Right lobe of liver (tissue), 6 donors: ENCODE results near the gene DCC. TPM values are rescaled to one million over a fixed set of nuclear protein-coding genes. Genes with fewer than 3 reads are reported as not detected.

ENCODE experiments used
- ATAC-seq, 4 donors: fragments of 200-7000 bp; cut with Tn5 transposase; one replicate each; pipeline ENCODE4 v1.9.1; 2020; ENCODE audit warnings: mild to moderate bottlenecking in 4 of 4, moderate library complexity in 4 of 4
- DNase-seq, 3 donors: peaks; one replicate each; pipeline ENCODE4 v3.0.0-alpha.2; 2020
- H3K27ac ChIP-seq, 3 donors: fragments of 200-600 bp; one replicate each; pipeline ENCODE4 v1.8.0; 2022
- H3K27me3 ChIP-seq, 2 donors: fragments of 200-600 bp; one replicate each; pipeline ENCODE4 v1.8.0; 2022
- H3K36me3 ChIP-seq, 4 donors: fragments of 200-600 bp; sonication (generic) in 1 of 4; one replicate each; pipeline versions ENCODE4 v1.5.1 to v1.8.0; 2017 to 2022; ENCODE audit warnings: control low read depth in 1 of 4
- H3K4me1 ChIP-seq, 4 donors: fragments of 200-600 bp; sonication (generic) in 1 of 4; one replicate each; pipeline versions ENCODE4 v1.5.1 to v1.8.0; 2017 to 2022; ENCODE audit warnings: control low read depth in 1 of 4
- H3K4me3 ChIP-seq, 3 donors: fragments of 200-600 bp; one replicate each; pipeline ENCODE4 v1.8.0; 2022
- H3K9me3 ChIP-seq, 4 donors: fragments of 200-600 bp; sonication (generic) in 1 of 4; one replicate each; pipeline versions ENCODE4 v1.5.1 to v1.8.0; 2017 to 2022; ENCODE audit warnings: control low read depth in 1 of 4
- POLR2A ChIP-seq: fragments of 450-650 bp; IDR thresholded peaks from one replicate; pipeline ENCODE4 v1.6.1; 2017; ENCODE audit warnings: antibody characterized with exemption, mild to moderate bottlenecking
- WGBS: methylation state at CpG from one replicate; pipeline ENCODE4 v1.1.6; 2018; ENCODE audit warnings: low coverage, low lambda C conversion rate; ENCODE audit not compliant: insufficient coverage; ENCODE audit errors: missing lambda C conversion rate; 5-methylcytosine and 5-hydroxymethylcytosine counted together
- intact Hi-C, 2 donors: fragments of 100-400 bp; cut with DNase I; formaldehyde crosslinking; loops; one replicate each; pipeline versions ENCODE4 v1.11.2 to v1.14.1; 2022
- total RNA-seq, 6 experiments: library from RNA; depleted of rRNA in 2 of 6; stranded (reverse); fragments of >200 nt in 2 of 6; fragmentation: NEBNext Ultra II Directional in 3 of 6; extraction: Animal tissue kit (Norgen Biotek cat#: 25700) in 3 of 6; gene quantifications; one replicate each; pipeline versions ENCODE4 v1.1.0 to v1.2.4, GENCODE V29; 2016 to 2023
- TF ChIP-seq, protein P1 (sequence below), 4 donors: fragments of 200-600 bp in 3 of 4; fragments of 450-650 bp in 1 of 4; IDR thresholded peaks; one replicate each; pipeline versions ENCODE4 v1.5.1 to v1.8.0; 2016 to 2022; ENCODE audit warnings: antibody characterized with exemption in 4 of 4, mild to moderate bottlenecking in 2 of 4
- donor health status: DM: no; HTN: yes; CAD: no.
- donor health status: DM: no; HTN: no; CAD: no.
- donor health status: DM: no; HTN: no; CAD: no.
- donor health status: DM: no; HTN: yes; CAD: no.
- donor health status: DM: no; HTN: yes; CAD: no.

DCC gene
- total RNA-seq, 6 experiments from 2014 or later: 0.06 TPM; not detected in 5

DNA sequence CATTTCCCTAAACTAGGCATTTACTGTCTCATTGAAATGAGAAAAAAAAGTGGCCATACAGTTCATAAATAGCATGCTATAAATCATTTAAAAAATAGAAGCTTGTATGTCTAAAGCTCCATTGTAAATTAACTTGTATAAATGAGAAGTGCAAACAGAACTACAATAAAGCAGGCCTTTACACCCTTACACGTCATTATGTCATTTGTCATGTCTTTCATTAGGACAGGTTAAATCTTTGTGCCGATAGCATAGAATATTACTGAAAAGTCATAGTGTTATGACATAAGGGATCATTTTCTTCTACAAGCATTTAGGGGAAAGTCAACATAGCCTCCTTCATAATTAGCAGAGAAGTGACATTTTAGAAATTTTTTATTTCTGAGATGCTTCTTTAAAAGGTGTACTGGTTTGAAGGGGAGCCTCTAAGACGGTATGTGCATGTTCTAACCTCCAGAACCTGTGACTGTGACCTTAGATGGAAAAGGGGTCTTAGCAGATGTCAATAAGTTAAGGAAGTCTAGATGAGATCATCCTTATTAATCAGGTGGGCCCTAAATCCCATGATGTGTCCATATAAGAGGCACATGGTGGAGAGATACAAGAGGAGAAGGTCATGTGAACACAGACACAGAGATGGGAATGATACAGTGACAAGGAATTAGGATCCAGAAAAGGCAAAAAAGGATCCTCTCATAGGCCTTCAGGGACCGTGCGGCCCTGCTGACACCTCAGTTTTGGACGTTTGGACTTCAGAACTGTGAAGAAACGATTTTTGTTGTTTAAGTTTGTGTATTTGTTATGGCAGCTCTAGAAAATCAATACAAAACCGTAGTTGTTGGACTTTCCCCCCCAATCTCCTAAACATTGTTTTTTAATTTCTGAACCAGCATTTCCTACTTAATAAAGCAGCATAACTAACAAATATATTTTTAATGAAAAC is 1020.8 kb downstream of the DCC start:
- no peak overlapping the region for H3K27ac ChIP-seq
- ATAC-seq (peak in 2 of 4 donors; percentile 59 to 71), DNase-seq (no peak)
- intact Hi-C loops: no loop called here
- H3K4me1 ChIP-seq: peaks cover 0 to 7% (median 0%) of the 10 kb centered on the region in 4 donors
- H3K4me3 ChIP-seq: no peak overlapping the region
- H3K27me3 ChIP-seq: no peaks in the 10 kb centered on the region
- WGBS: 49% methylated on average over 8 of the region's 8 CpGs
- TF ChIP-seq POLR2A: no peak
- TF ChIP-seq, protein P1, sequence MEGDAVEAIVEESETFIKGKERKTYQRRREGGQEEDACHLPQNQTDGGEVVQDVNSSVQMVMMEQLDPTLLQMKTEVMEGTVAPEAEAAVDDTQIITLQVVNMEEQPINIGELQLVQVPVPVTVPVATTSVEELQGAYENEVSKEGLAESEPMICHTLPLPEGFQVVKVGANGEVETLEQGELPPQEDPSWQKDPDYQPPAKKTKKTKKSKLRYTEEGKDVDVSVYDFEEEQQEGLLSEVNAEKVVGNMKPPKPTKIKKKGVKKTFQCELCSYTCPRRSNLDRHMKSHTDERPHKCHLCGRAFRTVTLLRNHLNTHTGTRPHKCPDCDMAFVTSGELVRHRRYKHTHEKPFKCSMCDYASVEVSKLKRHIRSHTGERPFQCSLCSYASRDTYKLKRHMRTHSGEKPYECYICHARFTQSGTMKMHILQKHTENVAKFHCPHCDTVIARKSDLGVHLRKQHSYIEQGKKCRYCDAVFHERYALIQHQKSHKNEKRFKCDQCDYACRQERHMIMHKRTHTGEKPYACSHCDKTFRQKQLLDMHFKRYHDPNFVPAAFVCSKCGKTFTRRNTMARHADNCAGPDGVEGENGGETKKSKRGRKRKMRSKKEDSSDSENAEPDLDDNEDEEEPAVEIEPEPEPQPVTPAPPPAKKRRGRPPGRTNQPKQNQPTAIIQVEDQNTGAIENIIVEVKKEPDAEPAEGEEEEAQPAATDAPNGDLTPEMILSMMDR (IDR thresholded peaks at IDR 0.05): no peak
- H3K36me3 ChIP-seq: no peaks in the 10 kb centered on the region
- no peaks in the 10 kb centered on the region for H3K9me3 ChIP-seq

DNA sequence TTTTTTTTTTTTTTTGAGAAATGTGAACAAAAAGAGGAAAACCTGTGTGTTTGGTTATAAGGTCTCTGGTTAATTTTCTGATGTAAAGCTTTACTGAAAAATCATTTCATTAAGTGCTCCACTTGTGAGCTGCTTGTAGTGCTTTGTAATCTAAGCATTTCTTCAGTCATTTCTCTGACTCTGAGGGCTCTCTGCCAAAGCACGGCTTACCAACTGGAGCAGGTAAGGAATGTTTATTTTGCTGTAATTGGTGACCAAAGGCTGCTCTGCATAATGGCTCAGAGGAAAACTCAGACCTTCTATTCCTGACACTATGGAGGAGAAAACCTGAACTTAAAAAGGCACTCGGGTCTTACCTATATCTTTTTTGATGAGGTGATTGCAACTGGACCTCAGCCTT is 1035.6 kb downstream of the DCC start:
- H3K9me3 ChIP-seq: no peaks in the 10 kb centered on the region
- intact Hi-C loops: no loop called here
- H3K4me3 ChIP-seq: no peak overlapping the region
- TF ChIP-seq POLR2A: no peak
- TF ChIP-seq, protein P1 (IDR thresholded peaks at IDR 0.05): no peak
- no peak overlapping the region for H3K27ac ChIP-seq
- ATAC-seq (peak in 2 of 4 donors; percentile 56 to 94), DNase-seq (peak in 2 of 3 donors; percentile 51 to 71)
- 29% methylated on average over 2 of the region's 2 CpGs for WGBS
- no peaks in the 10 kb centered on the region for H3K4me1 ChIP-seq
- no peaks in the 10 kb centered on the region for H3K27me3 ChIP-seq
- no peaks in the 10 kb centered on the region for H3K36me3 ChIP-seq

DNA sequence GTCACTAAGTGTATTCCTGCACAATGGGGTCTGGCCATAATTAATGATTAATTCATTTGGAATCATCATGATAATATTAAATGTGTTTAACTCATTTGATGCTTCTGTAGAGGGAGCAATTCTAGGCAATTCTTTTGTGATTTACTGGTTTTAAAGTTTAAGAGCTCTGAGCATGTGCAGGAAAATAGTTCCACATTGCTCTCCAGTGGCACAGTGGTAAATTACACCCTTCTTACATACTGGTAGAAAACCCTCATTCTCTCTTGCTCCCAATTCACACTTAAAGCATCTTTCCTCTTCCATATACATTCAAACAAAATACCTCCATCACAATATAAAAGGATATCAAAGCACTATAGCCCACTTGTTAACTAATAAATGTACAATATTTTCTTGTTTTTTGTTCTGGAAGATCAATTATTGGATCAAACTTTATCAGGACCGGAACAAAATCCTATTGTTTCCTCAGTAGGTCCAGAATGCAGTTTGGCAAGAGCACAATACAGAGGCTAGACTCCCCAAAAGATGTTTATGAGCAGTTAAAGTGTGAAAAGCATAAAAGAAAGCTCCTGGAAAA is 1040.2 kb downstream of the DCC start:
- Histone ChIP-seq H3K27ac (no peak overlapping the region), H3K9me3 (no peaks in the 10 kb centered on the region), H3K27me3 (no peaks in the 10 kb centered on the region), H3K4me1 (no peaks in the 10 kb centered on the region), H3K36me3 (no peaks in the 10 kb centered on the region), H3K4me3 (no peak overlapping the region)
- TF ChIP-seq, protein P1 (IDR thresholded peaks at IDR 0.05): peak; percentile 17 to 70 (median 46)
- no peak for TF ChIP-seq POLR2A
- intact Hi-C loops: no loop called here
- DNase-seq: no peak
- WGBS: 94% methylated on average over 1 of the region's 1 CpG
- peak in 2 of 4 donors; percentile 51 to 82 for ATAC-seq

DNA sequence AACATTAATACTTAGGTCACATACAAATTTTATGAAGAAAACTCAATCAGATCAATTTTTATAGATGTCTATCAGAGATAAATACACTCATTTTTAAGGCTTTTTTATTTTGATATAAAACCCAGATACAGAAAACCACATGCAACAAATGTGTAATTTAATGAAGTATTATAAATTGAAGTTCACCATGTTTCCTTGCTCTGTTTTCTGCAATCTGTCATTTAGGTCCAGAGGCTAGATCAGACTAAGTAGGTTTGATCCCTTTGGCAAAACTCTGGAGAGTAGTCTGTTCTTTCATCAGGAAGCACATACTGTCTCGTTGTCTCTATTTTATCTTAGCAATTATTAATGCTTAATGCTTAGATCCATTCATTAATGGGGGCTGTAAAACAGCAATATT is 1042.9 kb downstream of the DCC start:
- intact Hi-C loops: no loop called here
- no peaks in the 10 kb centered on the region for H3K36me3 ChIP-seq
- WGBS: 20% methylated on average over 1 of the region's 1 CpG
- H3K27ac ChIP-seq: no peak overlapping the region
- H3K27me3 ChIP-seq: no peaks in the 10 kb centered on the region
- DNase-seq: no peak
- H3K4me3 ChIP-seq: no peak overlapping the region
- no peak for ATAC-seq
- TF ChIP-seq, protein P1 (IDR thresholded peaks at IDR 0.05): no peak
- no peak for TF ChIP-seq POLR2A
- no peaks in the 10 kb centered on the region for H3K4me1 ChIP-seq
- H3K9me3 ChIP-seq: no peaks in the 10 kb centered on the region
